GM21619 (cell line): ENCODE results near the gene TMEM145.
"Not testable (repeated sequence)": the region's sequence is repeated elsewhere in the genome, so short reads cannot be mapped to it uniquely, and the experiment has no call there.

Experiments
- ATAC-seq: cut with Tn5 transposase; IDR thresholded peaks from one replicate; pipeline ENCODE4 v1.9.1; 2021; ENCODE audit not compliant: unreplicated experiment

The TMEM145 gene

DNA sequence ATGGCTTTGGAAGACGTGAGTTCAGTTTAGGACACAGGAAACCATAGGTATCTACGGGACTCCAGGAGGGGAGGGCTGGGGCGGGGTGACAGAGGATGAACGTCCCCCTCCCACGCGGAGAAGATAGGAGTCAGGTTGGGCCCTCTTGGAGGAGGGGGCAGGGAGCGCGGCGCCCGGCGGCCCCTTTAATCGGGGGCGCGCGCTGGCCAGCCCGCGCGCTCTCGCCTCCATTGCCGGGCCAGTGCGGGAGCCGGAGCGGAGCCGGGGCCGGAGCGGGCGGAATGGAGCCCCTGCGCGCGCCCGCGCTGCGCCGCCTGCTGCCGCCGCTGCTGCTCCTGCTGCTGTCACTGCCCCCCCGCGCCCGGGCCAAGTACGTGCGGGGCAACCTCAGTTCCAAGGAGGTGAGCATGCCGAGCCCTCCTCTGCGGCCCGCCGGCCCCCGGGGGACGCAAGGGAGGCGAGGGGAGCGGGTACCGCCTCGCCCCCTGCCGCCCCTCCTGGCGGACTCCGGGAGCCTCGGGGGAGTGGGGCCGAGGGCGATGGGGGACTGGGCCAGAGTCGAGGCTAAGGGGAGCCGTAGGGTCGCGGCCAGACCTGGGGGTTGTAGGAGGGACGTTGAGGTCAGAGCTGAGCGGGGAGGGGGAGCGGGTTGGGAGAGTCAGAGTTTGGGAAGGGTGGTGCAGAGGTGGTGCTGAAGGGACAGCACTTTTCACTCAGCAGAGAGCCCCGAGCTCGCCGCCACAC, at the start of gene TMEM145:
Gene TMEM145, plus strand, starts transcription at position 214 of the 744 bp plus-strand sequence. Its CDS starts 68 bp downstream, at position 282.
- ATAC-seq, result no peak

DNA sequence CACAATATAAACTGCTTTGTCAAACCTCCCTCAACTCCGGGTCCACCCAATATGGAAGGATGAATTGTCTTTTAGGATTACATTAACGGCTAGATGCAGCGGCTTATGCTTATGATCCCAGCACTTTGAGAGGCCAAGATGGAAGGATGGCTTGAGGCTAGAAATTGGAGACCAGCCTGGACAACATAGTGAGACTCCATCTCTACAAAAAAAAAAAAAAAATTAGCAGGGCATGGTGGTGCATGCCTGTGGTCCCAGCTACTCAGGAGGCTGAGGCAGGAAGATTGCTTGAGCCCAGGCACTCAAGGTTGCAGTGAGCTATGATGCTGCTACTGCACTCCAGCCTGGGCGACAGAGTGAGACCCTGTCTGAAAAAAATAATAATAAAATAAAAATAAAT, 47.0 kb upstream of the TMEM145 start:
- not testable (repeated sequence) for ATAC-seq

DNA sequence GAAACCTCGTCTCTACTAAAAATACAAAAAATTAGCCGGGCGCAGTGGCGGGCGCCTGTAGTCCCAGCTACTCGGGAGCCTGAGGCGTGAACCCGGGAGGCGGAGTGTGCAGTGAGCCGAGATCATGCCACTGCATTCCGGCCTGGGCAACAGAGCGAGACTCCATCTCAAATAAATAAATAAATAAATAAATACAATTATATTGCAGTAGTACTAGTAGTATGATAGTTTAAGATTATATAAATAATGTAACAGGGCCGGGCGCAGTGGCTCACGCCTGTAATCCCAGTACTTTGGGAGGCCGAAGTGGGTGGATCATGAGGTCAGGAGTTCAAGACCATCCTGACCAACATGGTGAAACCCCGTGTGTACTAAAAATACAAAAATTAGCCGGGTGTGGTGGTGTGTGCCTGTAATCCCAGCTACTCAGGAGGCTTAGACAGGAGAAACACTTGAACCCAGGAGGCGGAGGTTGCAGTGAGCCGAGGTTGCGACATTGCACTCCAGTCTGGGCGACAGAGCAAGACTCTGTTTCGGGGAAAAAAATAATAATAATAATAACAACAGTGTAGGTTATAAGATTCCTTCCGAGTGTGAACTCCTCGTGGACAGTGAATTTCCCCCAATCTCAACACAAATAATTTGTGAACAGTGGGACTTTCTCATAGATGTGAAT, 46.0 kb upstream of the TMEM145 start:
- not testable (repeated sequence) for ATAC-seq

DNA sequence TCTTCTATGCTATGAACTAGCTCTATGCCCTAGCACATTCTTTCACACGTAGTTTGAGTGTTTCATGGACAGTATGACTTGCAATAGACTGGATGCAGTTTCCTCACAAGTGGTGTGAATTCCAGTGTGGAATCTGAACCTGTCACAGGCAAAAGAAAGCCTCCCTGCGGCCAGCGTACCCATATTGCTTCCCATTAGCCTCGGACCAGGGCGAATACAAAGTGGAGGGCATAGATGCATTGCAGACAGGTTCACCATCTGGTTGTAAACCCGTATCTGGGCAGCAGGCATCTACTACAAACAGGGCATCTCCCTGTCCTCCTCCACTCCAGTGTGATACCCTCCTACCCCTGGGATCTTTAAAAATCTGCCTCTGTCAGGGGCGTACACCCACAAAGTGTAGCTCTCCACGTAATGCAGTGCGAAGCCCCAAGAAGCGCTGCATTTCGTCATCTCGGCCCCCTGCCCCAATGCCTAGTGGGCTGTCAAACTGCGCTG, 45.4 kb upstream of the TMEM145 start:
- ATAC-seq, result no peak

DNA sequence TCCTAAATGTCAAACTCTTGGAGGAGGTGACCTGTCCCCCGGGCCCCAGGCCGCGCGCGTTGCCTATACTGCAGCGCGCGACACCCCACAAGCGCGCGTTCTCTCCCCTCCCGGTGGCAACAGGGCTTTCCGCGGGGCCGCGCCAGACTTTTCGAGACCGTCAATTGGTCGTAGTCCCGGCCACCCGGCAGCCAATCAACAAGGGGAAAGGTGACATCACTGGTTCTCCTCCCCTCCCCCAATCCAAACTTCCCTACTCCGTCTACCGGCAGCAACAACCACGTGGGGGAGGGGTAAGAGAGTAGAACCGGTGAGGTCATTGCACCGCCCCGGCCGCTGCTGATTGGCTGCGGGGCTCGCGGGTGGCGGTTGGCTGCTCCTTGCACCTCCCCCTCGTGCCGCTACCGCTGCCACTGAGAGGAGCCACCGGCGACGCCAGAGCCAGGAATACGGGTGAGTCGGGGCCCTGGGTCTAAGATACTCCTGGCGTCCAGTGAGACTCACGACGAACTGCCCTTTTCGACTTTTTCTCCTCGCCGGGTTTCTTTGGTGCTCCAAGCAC, 44.9 kb upstream of the TMEM145 start:
- peak; percentile 48 for ATAC-seq

DNA sequence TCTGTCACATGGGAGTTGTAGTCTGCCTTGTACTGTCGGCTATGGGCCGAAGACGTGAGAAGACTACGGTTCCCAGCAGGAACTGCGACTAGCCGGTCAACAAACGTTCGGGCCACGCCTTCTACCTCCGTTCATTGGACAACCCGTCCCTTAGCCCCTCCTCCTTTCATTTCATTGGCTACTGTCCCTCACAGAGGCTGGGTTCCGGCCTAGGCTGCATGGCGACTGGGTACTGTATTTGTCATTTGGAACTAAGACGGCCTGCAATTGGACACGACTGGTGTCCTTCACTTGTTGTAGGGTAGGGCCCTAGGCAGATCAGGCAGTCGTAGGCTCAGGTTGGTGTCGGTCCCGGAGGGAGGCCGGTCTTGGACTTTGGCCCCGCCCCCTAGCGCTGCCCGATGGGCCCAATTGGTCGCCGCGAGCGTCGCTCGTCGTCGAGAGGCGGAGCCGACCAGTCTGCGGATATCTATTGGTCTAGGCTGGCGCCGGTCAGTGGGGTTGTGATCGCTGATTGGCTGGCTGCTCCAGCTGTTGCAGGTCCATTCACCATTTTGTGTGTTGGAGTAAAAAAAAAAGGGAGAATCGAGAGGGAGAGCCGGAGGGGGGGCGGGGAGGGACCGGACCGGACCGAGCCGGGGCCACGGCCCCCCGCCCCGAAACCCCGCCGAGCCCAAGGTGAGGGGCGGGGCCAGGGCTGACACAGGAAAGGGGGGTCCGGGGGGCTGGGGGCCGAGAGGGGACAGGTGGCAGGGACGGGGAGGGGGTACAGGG, 44.2 kb upstream of the TMEM145 start, which contains the start of gene CIC:
Gene CIC, plus strand, starts transcription at position 549 of the 774 bp plus-strand sequence. CDS start 2,532 bp downstream, outside the sequence.
- ATAC-seq, result peak; percentile 71

DNA sequence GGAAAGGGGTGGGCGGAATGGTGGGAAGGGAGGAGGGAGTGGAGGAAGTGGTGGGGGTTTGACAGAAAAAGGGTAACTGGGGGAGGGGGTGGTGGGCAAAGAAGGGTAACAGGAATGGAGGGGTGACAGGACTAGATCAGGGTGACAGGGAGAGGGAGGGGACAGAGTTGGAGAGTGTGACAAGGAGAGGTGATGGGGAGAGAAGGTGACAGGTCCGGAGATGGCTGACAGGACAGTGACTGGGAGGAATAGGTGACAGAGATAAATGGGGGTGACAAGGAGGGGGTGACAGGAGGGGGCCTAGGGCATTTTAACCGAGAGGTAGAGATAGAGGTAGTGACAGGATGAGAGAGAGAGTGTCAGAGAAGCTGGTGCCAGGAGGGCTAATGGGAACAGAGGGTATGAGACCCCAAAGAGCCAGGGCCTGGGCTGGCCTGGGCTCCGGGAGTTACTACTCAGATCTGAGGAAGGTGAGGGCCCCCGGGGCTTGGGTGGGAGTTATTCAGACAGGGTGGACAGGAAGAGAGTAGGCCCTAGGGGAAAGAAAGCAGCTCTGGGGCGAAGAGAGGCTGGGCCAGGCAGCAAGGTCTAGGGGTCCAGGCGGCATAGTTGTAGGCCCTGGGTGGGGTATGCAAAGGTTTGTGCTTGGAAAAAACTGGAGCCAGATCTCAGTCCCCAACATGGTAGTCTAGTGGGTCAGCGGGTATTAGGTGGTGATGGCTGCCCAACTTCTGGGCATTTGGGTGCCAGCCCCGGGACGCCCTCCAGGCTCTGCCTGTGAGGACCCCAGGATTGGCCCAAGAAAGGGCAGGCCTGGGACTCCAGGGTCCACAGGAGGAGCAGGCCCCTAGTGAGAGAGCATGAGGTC, 43.4 kb upstream of the TMEM145 start:
- ATAC-seq, result no peak

DNA sequence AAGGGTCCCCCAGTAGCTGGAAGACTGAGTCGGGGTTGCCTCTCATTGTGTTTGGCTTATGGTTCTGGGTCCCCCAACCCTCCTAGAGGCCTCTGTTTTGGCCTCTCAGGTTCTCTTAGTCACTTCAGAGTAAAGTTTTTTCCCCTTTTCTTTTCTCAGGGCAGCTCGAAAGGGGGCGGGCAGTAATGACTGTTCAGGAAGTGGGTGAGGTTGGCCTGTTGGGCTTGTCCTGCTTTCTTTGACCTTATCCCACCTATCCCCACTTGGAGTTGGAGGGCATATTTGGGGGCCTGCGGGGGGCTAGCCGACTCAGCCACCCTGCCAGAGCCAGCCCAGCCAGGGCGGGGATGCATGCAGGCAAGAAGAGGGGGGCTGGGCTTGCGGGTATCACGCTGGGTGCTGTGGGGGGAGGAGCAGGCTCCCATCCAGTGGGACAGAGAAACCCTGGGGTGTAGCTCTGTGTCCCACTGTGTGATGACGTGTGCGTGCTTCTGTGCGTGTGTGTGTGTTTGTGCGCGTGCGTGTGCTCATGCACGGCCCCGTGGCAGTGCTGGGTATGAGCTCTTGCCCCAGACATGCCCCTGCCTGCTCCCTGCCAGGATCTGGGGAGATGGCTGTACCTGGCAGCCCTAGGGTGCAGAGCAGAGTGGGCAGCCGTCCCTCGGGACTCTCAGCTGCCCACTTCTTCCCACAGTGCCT, 42.6 kb upstream of the TMEM145 start:
- ATAC-seq, result no peak

DNA sequence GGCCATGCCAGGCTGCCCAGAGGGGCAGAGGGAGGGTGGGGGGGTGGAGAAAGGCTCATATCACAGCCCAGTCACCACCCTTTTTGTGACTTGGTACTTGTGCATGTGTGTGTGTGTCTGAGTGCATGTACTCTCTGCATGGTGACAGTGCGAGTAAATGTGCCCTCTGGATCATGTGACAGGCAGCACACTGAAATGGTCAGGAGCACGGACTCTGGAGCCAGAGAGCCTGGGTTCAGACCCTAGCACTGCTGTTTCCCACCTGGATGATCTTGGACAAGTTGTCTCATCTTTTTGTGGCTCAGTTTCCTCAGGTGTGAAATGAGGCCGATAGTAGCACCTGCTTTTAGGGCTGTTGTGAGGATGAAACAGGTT, 42.1 kb upstream of the TMEM145 start:
- ATAC-seq, result no peak

DNA sequence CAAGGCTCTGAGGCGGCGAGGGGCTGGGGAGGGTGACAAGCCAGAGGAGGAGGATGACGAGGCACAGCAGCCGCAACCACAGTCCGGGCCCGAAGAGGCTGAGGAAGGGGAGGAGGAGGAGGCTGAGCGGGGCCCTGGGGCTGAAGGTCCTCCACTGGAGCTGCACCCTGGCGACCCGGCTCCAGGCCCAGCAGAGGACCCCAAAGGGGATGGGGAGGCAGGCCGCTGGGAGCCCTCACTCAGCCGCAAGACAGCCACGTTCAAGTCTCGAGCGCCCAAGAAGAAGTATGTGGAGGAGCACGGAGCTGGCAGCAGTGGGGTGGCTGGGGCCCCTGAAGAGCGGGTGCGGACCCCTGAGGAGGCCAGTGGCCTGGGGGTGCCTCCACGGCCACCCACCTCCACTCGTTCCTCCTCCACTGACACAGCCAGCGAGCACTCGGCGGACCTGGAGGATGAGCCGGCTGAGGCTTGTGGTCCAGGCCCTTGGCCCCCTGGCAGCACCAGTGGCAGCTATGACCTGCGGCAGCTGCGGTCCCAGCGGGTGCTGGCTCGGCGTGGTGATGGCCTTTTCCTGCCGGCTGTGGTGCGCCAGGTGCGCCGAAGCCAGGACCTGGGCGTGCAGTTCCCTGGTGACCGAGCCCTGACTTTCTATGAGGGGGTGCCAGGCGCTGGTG, 41.1 kb upstream of the TMEM145 start:
- ATAC-seq, result no peak

DNA sequence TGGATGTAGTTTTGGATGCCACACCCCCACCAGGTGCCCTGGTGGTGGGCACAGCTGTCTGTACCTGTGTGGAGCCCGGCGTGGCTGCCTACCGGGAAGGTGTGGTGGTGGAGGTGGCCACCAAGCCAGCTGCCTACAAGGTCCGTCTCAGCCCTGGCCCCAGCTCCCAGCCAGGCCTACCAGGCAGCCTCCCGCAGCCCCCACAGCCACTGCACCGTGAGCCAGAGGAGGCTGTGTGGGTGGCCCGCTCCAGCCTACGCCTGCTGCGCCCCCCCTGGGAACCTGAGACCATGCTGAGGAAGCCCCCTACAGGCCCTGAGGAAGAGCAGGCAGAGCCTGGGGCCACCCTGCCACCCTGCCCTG, 40.6 kb upstream of the TMEM145 start:
- ATAC-seq, result no peak

DNA sequence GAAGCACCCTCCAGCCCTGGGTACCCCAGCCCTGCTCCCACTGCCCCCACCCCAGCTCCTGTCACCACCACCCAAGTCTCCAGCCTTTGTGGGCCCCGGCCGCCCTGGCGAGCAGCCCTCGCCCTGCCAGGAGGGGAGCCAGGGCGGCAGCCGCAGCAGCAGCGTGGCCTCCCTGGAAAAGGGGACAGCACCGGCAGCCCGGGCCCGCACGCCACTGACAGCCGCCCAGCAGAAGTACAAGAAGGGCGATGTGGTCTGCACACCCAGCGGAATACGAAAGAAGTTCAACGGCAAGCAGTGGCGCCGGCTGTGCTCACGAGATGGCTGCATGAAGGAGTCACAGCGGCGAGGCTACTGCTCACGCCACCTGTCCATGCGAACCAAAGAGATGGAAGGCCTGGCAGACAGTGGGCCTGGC, 40.1 kb upstream of the TMEM145 start:
- no peak for ATAC-seq

DNA sequence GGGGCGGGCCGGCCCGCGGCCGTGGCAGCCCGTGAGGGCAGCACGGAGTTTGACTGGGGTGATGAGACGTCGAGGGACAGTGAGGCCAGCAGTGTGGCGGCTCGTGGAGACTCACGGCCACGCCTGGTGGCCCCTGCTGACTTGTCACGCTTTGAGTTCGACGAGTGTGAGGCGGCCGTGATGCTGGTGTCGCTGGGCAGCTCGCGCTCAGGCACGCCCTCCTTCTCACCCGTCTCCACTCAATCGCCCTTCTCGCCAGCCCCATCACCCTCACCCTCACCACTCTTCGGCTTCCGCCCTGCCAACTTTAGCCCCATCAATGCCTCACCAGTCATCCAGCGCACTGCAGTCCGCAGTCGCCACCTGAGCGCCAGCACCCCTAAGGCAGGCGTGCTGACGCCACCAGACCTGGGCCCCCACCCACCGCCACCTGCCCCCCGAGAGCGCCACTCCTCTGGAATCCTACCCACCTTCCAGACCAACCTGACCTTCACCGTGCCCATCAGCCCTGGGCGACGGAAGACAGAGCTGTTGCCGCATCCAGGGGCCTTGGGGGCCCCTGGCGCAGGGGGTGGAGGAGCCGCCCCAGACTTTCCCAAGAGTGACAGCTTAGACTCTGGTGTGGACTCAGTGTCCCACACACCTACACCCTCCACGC, 39.6 kb upstream of the TMEM145 start:
- ATAC-seq, result no peak

DNA sequence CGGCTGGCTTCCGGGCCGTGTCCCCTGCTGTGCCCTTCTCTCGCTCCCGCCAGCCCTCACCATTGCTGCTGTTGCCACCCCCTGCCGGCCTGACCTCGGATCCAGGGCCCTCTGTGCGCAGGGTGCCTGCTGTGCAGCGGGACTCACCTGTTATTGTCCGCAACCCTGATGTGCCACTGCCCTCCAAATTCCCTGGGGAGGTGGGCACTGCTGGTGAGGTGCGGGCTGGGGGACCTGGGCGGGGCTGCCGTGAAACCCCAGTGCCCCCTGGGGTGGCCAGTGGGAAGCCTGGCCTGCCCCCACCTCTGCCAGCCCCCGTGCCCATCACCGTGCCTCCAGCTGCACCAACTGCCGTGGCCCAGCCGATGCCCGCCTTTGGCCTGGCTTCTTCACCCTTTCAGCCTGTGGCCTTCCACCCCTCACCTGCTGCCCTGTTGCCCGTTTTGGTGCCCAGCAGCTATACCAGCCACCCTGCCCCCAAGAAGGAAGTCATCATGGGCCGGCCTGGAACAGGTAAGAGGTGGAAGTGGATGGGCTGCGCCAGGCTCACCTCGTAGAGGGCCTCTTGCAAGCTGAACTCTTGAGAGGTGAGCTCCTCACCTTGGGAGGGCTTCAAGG, 38.9 kb upstream of the TMEM145 start:
- ATAC-seq, result no peak

DNA sequence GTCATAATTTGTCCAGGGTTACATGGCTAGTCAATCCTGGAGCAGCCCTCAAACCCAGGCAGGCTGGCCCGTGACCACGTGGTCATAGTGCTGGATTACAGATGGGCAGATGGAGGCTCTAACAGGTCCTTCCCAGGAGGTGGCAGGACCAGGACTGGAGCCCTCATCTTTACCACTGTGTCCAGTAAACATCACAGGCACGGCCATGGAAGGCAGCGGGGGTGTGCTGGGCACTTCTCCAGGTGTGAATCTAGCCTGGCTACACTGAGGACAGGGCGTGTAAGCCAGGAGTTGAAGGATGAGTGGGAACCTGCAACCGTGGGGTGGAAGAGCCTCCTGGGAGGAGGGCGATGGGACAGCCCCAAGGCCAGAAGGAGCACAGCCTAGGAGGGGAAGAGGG, 38.0 kb upstream of the TMEM145 start:
- ATAC-seq, result no peak

DNA sequence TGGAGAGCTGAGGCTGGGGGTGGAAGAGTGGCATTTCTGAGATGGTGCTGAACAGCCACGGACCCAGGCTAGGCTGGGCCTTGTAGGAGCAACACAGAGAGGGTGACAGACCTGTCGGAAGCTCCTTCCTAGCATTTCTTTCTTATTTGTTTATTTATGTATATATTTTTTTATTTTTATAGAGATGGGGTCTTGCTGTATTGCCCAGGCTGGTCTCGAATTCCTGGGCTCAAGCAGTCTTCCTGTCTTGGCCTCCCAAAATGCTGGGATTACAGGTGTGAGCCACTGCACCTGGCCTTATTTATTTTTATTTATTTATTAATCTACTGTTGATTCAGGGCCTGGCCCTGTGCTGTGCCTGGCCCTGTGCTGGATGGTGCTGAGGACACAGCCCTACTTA, 37.6 kb upstream of the TMEM145 start:
- ATAC-seq, result no peak

DNA sequence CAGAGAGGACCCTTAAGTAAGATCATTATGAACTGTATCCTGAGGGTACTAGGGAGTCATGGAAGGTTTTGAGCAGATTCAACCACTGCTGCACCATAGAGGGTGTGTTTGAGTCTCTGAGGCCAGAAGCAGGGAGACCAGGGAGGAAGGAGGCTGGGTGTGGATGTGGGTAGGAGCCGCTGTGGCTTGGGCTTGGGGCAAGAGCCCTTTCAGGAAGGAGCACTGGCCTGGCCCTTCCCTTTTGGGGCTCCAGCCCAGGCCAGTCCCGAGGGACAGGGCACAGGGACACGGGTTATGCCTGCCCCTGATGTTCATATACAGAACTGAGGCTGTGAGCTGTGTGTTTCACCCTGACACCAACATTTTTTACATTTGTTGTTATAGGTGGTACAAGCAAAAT, 36.8 kb upstream of the TMEM145 start:
- no peak for ATAC-seq

DNA sequence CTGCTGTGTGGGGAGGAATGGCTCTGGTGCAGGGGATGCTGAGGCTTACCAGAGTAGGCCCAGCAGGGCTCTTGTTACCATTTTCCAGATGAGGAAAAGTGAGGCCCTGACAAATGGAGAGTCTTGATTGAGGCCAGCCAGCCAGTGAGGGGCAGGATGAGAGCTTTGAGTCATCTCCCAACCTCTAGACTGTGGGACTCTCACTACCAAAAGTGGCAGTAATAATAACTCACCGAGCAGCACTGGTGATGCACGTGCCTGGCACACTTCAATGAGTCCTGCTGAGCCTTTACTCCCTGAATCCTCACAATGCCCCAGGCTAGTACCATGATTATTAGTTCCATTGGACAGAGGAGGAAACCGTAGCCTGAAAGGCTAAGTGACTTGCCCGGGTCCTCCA, 36.3 kb upstream of the TMEM145 start:
- no peak for ATAC-seq
